Keratinocyte (primary cell): ENCODE results near the gene DNM1. TPM values are rescaled to one million over a fixed set of nuclear protein-coding genes. Genes with fewer than 3 reads are reported as not detected.

Experiments
- DNase-seq: peaks from one replicate; pipeline ENCODE4 v3.0.0-alpha.2; 2011; ENCODE audit warnings: low read depth, missing footprints, low spot score
- FAIRE-seq: peaks from 2 replicates; lab custom pipeline; 2011; peaks lifted over from hg19 to GRCh38; lab: Jason Lieb, UNC
- H2AFZ ChIP-seq: 2 replicates; pipeline ENCODE4 v1.6.0; 2012; ENCODE audit warnings: low read length, control low read depth, inconsistent platforms; ENCODE audit not compliant: control insufficient read depth
- H3K27ac ChIP-seq: 2 replicates; pipeline ENCODE4 v1.5.1; 2011; ENCODE audit warnings: low read length; ENCODE audit not compliant: control insufficient read depth, insufficient read depth
- H3K27me3 ChIP-seq: 3 replicates; pipeline ENCODE4 v1.6.0; 2011; ENCODE audit warnings: low read length; ENCODE audit not compliant: control insufficient read depth, insufficient read depth; ENCODE audit errors: extremely low read depth
- H3K36me3 ChIP-seq, 2 experiments: 2 replicates in 1 of 2; 3 replicates in 1 of 2; pipeline ENCODE4 v1.5.1; 2011; ENCODE audit warnings: low read length in 2 of 2, mild to moderate bottlenecking in 1 of 2; ENCODE audit not compliant: control insufficient read depth in 2 of 2, insufficient read depth in 2 of 2; ENCODE audit errors: extremely low read depth in 1 of 2
- H3K4me1 ChIP-seq: 3 replicates; pipeline ENCODE4 v1.5.1; 2011; ENCODE audit warnings: low read length; ENCODE audit not compliant: control insufficient read depth, insufficient read depth; ENCODE audit errors: extremely low read depth
- H3K4me2 ChIP-seq: 3 replicates; pipeline ENCODE4 v1.6.0; 2011; ENCODE audit warnings: low read depth, low read length; ENCODE audit not compliant: control insufficient read depth, insufficient read depth; ENCODE audit errors: extremely low read depth
- H3K4me3 ChIP-seq, 3 experiments: fragments of 200-600 bp in 1 of 3; sonication (generic) in 1 of 3; 2 replicates in 2 of 3; 3 replicates in 1 of 3; pipeline ENCODE4 v1.5.1; 2011 to 2016; ENCODE audit warnings: low read length in 3 of 3, mild to moderate bottlenecking in 3 of 3, control low read depth in 2 of 3, inconsistent platforms in 1 of 3, low read depth in 1 of 3, mixed read lengths in 1 of 3, mixed run types in 1 of 3, moderate library complexity in 1 of 3; ENCODE audit not compliant: control insufficient read depth in 2 of 3, insufficient read depth in 2 of 3; ENCODE audit errors: extremely low read depth in 1 of 3
- H3K79me2 ChIP-seq: 2 replicates; pipeline ENCODE4 v1.6.0; 2012; ENCODE audit warnings: low read length; ENCODE audit not compliant: control insufficient read depth, insufficient read depth
- H3K9ac ChIP-seq: 3 replicates; pipeline ENCODE4 v1.6.0; 2011; ENCODE audit warnings: low read length; ENCODE audit not compliant: control insufficient read depth, insufficient read depth; ENCODE audit errors: extremely low read depth
- H3K9me1 ChIP-seq: 3 replicates; pipeline ENCODE4 v1.6.0; 2011; ENCODE audit warnings: low read length; ENCODE audit not compliant: control insufficient read depth, insufficient read depth; ENCODE audit errors: extremely low read depth
- H3K9me3 ChIP-seq: 2 replicates; pipeline ENCODE4 v1.5.1; 2012; ENCODE audit warnings: low read depth, low read length; ENCODE audit not compliant: control insufficient read depth
- H4K20me1 ChIP-seq: 3 replicates; pipeline ENCODE4 v1.6.0; 2011; ENCODE audit warnings: low read length; ENCODE audit not compliant: control insufficient read depth, insufficient read depth; ENCODE audit errors: extremely low read depth
- EZH2 ChIP-seq: IDR thresholded peaks from one replicate; pipeline ENCODE4 v1.6.1; 2012; ENCODE audit warnings: inconsistent platforms, mild to moderate bottlenecking, low read length, moderate library complexity
- dilution Hi-C: fragments of 300-500 bp; cut with MboI; formaldehyde crosslinking; loops from one replicate; pipeline ENCODE4 v1.7.0; 2020; ENCODE audit warnings: low sequenced_read_pairs; ENCODE audit not compliant: extremely low pct_ligation_motif_present
- polyA plus RNA-seq, 5 experiments: library from polyadenylated mRNA; depleted of rRNA in 3 of 5; stranded (reverse) in 3 of 5; stranded (forward) in 1 of 5; unstranded in 1 of 5; fragments of >200 nt; gene quantifications; 1 replicate in 1 of 5; 2 replicates in 3 of 5; 3 replicates in 1 of 5; pipeline versions ENCODE4 v1.2.1 to v1.2.3, GENCODE V29; 2011 to 2012; ENCODE audit warnings: missing spikeins in 2 of 5, low read depth in 1 of 5, low replicate concordance in 1 of 5
- TF ChIP-seq, protein P1 (sequence below), 3 experiments: IDR thresholded peaks in 1 of 3; conservative IDR thresholded peaks in 1 of 3; optimal IDR thresholded peaks in 1 of 3; 2 replicates in 2 of 3; 3 replicates in 1 of 3; pipeline versions ENCODE3 to v1.5.1; 2011; ENCODE audit warnings: low read length in 3 of 3, mild to moderate bottlenecking in 3 of 3, moderate library complexity in 2 of 3, control low read depth in 1 of 3, inconsistent platforms in 1 of 3; ENCODE audit not compliant: insufficient read depth in 2 of 3; ENCODE audit errors: extremely low read depth in 1 of 3

The DNM1 gene
- polyA plus RNA-seq, 1 donor (not counting 4 experiments of a cell fraction or from before 2014, with no cell fraction given), result 0.25 TPM

DNA sequence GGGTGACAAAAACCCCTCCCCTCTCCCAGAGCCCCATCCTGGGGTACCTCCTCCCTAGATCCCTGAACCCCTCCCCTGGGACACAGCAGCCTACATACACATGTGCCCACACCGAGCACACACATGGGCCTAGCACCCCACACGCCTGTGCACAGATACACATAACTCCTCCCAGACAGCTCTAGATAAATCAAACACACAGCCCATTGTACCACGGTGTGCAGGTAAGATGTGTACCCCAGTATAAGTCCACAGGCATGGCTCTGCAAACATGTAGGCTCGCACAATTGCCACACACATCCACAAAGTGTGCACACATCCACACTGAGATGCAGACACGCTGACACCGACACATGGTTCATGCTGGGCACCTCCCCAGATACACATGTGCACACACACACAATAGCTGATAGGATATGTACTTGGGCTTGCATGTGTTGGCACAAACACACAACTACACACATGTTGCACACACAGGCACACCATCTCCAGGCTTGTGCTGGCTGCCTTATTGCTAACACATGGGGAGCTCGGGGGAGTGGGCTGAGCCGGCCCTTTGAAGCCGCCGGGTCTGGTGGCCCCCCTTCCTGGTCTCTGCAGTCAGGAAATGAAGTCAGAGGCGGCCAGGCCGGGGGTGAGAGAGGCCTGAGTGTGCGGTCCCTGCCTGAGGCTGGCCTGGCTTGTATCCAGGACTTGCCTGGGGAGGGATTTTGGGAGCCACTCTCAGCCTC lies 42.4 kb downstream of the DNM1 start:
- H2AFZ ChIP-seq, result no peak overlapping the region

DNA sequence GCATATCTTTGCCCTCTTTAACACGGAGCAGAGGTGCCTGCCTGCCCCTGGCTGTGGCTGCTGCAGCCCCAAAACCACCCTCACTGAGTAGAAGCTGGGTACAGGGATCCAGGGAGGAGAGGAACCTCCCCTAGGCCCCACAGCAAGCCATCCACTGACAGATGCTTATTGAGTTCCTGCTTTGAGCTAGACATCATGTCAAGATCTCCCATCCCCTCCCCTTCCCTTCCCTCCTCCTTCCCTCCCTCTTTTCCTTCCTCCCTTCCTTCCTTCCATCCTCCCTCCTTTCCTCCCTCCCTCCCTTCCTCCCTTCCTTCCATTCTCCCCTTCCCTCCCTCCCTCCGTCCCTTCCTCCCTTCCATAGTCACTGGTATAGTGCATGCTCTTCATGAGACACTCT lies 43.3 kb downstream of the DNM1 start:
- Histone ChIP-seq H2AFZ (no peak overlapping the region), H3K9ac (no peak overlapping the region), H4K20me1 (no peaks in the 10 kb centered on the region), H3K36me3 (no peaks in the 10 kb centered on the region), H3K79me2 (no peaks in the 10 kb centered on the region), H3K4me2 (no peak overlapping the region), H3K9me1 (no peaks in the 10 kb centered on the region), H3K4me3 (no peak overlapping the region), H3K9me3 (no peaks in the 10 kb centered on the region), H3K4me1 (peaks cover 5% of the 10 kb centered on the region), H3K27me3 (no peaks in the 10 kb centered on the region), H3K27ac (no peak overlapping the region)
- FAIRE-seq, result no peak
- no peak for DNase-seq
- TF ChIP-seq, protein P1, sequence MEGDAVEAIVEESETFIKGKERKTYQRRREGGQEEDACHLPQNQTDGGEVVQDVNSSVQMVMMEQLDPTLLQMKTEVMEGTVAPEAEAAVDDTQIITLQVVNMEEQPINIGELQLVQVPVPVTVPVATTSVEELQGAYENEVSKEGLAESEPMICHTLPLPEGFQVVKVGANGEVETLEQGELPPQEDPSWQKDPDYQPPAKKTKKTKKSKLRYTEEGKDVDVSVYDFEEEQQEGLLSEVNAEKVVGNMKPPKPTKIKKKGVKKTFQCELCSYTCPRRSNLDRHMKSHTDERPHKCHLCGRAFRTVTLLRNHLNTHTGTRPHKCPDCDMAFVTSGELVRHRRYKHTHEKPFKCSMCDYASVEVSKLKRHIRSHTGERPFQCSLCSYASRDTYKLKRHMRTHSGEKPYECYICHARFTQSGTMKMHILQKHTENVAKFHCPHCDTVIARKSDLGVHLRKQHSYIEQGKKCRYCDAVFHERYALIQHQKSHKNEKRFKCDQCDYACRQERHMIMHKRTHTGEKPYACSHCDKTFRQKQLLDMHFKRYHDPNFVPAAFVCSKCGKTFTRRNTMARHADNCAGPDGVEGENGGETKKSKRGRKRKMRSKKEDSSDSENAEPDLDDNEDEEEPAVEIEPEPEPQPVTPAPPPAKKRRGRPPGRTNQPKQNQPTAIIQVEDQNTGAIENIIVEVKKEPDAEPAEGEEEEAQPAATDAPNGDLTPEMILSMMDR (optimal IDR thresholded peaks at IDR 0.05 in 1 of 3, IDR thresholded peaks at IDR 0.05 in 1 of 3, conservative IDR thresholded peaks at IDR 0.05 in 1 of 3; ENCODE audit: extremely low read depth in 1 of 3, insufficient read depth in 2 of 3, low read length in 3 of 3), result no peak
- no peak for TF ChIP-seq EZH2
- dilution Hi-C loops, result no loop called here

More for the DNA sequence above, 42.4 kb downstream of the DNM1 start:
- no peak overlapping the region for H3K4me2 ChIP-seq
- no peaks in the 10 kb centered on the region for H3K9me1 ChIP-seq
- no peaks in the 10 kb centered on the region for H3K27me3 ChIP-seq
- dilution Hi-C loops, result no loop called here
- no peak overlapping the region for H3K27ac ChIP-seq
- no peak overlapping the region for H3K9ac ChIP-seq
- H3K4me3 ChIP-seq, result no peak overlapping the region
- no peak for DNase-seq
- no peaks in the 10 kb centered on the region for H3K9me3 ChIP-seq
- no peak for FAIRE-seq
- H3K79me2 ChIP-seq, result no peaks in the 10 kb centered on the region
- H4K20me1 ChIP-seq, result no peaks in the 10 kb centered on the region
- no peaks in the 10 kb centered on the region for H3K4me1 ChIP-seq
- TF ChIP-seq, protein P1 (optimal IDR thresholded peaks at IDR 0.05 in 1 of 3, IDR thresholded peaks at IDR 0.05 in 1 of 3, conservative IDR thresholded peaks at IDR 0.05 in 1 of 3; ENCODE audit: extremely low read depth in 1 of 3, insufficient read depth in 2 of 3, low read length in 3 of 3), result no peak
- no peak for TF ChIP-seq EZH2
- H3K36me3 ChIP-seq, result no peaks in the 10 kb centered on the region
